Stimulated activated CD4-positive, alpha-beta T cell treated with anti-CD3 and anti-CD28 coated beads, Interleukin-12 subunit alpha, Interleukin-12 subunit beta, amount 100 ng/mL, for 4 hours (primary cell): ENCODE data around the gene ARMC2.
"Not testable (repeated sequence)": the region's sequence is repeated elsewhere in the genome, so short reads cannot be mapped to it uniquely, and the experiment has no call there.

ENCODE experiments used
- DNase-seq: peaks from one replicate; pipeline ENCODE4 v3.0.0-alpha.2; 2020

The ARMC2 gene

GRCh38 chr6:108957221-108957620 is 109.0 kb downstream of the ARMC2 start:
- DNase-seq: no peak

GRCh38 chr6:108958900-108959770 is 110.9 kb downstream of the ARMC2 start:
- no peak for DNase-seq

GRCh38 chr6:108959972-108960582 is 111.9 kb downstream of the ARMC2 start:
- no peak for DNase-seq

GRCh38 chr6:108960601-108961000 is 112.4 kb downstream of the ARMC2 start:
- DNase-seq: no peak

- DNase-seq: no peak
These were observed 112.9 kb downstream of the ARMC2 start for GRCh38 chr6:108961077-108961476.

- no peak for DNase-seq
These were observed 113.8 kb downstream of the ARMC2 start for GRCh38 chr6:108961985-108962384.

GRCh38 chr6:108966251-108966650 is 118.0 kb downstream of the ARMC2 start:
- DNase-seq: no peak

GRCh38 chr6:108966855-108967755 is 118.9 kb downstream of the ARMC2 start:
- no peak for DNase-seq

- DNase-seq: no peak
These were observed 120.4 kb downstream of the ARMC2 start for GRCh38 chr6:108968325-108969316.

- no peak for DNase-seq
These were observed 121.6 kb downstream of the ARMC2 start for GRCh38 chr6:108969776-108970175.

GRCh38 chr6:108974201-108974600 is 126.0 kb downstream of the ARMC2 start:
- DNase-seq: no peak

GRCh38 chr6:108978638-108979037 is 130.4 kb downstream of the ARMC2 start:
- DNase-seq: not testable (repeated sequence)

GRCh38 chr6:108982154-108983113 is 134.2 kb downstream of the ARMC2 start:
- DNase-seq: no peak

- DNase-seq: no peak
These were observed 134.9 kb downstream of the ARMC2 start for GRCh38 chr6:108983151-108983550.

- no peak for DNase-seq
These were observed 137.1 kb downstream of the ARMC2 start for GRCh38 chr6:108985301-108985700.

GRCh38 chr6:108987156-108987555 is 138.9 kb downstream of the ARMC2 start:
- no peak for DNase-seq

GRCh38 chr6:108988296-108988695 is 140.1 kb downstream of the ARMC2 start:
- no peak for DNase-seq

- no peak for DNase-seq
These were observed 140.5 kb downstream of the ARMC2 start for GRCh38 chr6:108988765-108989164.

- no peak for DNase-seq
These were observed 141.5 kb downstream of the ARMC2 start for GRCh38 chr6:108989700-108990099.

GRCh38 chr6:108993876-108994275 is 145.7 kb downstream of the ARMC2 start:
- no peak for DNase-seq

GRCh38 chr6:108995296-108995695 is 147.1 kb downstream of the ARMC2 start:
- no peak for DNase-seq
